ENCODE results near the gene FEZ2. TPM values are rescaled to one million over a fixed set of nuclear protein-coding genes. Genes with fewer than 3 reads are reported as not detected.

FEZ2 gene
- polyA plus RNA-seq, 2 of the 4 experiments (the other 2 are of a cell fraction), result 52.5 to 124 TPM

DNA sequence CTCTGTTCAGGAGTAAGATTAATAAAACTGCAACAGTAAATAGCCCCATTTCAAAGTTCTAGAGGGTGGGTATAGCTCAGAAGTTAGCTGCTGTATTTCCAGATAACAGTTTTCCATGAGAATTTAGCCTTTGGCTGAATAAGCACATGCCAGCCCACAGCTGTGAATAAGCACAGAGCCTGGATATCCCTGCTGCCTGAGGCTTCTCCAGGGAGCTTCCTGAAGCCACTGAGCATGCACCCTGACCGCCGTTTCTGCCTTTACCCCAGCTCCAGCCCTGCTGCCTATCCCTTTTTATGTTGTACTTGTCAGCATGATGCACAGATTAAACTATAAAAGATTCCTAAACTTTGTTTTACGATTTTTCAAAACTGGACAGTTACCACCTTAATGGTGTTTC, 85.3 kb downstream of the FEZ2 start:
- POLR2A ChIA-PET, result no interaction called here
- DNase-seq (ENCODE audit: low read depth in 1 of 2, low spot score in 1 of 2) (no peak), FAIRE-seq (no peak), ATAC-seq (peak in 1 of 2 experiments; percentile 18; a peak in 2 of 6 replicates)
- Histone ChIP-seq H3K4me3 (no peak overlapping the region), H3K4me1 (peaks cover 8% of the 10 kb centered on the region), H3K9me3 (no peaks in the 10 kb centered on the region), H3K27ac (no peak overlapping the region), H3K4me2 (no peak overlapping the region)
- WGBS (ENCODE audit: missing lambda C conversion rate), result 93% methylated on average over 3 of the region's 3 CpGs
- TF ChIP-seq, protein P1, sequence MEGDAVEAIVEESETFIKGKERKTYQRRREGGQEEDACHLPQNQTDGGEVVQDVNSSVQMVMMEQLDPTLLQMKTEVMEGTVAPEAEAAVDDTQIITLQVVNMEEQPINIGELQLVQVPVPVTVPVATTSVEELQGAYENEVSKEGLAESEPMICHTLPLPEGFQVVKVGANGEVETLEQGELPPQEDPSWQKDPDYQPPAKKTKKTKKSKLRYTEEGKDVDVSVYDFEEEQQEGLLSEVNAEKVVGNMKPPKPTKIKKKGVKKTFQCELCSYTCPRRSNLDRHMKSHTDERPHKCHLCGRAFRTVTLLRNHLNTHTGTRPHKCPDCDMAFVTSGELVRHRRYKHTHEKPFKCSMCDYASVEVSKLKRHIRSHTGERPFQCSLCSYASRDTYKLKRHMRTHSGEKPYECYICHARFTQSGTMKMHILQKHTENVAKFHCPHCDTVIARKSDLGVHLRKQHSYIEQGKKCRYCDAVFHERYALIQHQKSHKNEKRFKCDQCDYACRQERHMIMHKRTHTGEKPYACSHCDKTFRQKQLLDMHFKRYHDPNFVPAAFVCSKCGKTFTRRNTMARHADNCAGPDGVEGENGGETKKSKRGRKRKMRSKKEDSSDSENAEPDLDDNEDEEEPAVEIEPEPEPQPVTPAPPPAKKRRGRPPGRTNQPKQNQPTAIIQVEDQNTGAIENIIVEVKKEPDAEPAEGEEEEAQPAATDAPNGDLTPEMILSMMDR (IDR thresholded peaks at IDR 0.05), result no peak
- no peak for TF ChIP-seq TFCP2L1 (CRISPR knock-in tag; IDR thresholded peaks at IDR 0.05)
- no peak for TF ChIP-seq ELK1 (IDR thresholded peaks at IDR 0.05; ENCODE audit: low read depth, low read length)
- no peak for TF ChIP-seq FOXS1 (CRISPR knock-in tag; IDR thresholded peaks at IDR 0.05)
- TF ChIP-seq, protein P2, sequence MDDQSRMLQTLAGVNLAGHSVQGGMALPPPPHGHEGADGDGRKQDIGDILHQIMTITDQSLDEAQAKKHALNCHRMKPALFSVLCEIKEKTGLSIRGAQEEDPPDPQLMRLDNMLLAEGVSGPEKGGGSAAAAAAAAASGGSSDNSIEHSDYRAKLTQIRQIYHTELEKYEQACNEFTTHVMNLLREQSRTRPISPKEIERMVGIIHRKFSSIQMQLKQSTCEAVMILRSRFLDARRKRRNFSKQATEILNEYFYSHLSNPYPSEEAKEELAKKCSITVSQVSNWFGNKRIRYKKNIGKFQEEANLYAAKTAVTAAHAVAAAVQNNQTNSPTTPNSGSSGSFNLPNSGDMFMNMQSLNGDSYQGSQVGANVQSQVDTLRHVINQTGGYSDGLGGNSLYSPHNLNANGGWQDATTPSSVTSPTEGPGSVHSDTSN (IDR thresholded peaks at IDR 0.05), result no peak
- no peak for TF ChIP-seq NR3C1 (IDR thresholded peaks at IDR 0.05)
- no peak for TF ChIP-seq CEBPB (IDR thresholded peaks at IDR 0.05)
- no peak for TF ChIP-seq EHF (CRISPR knock-in tag; IDR thresholded peaks at IDR 0.05)
- no peak for TF ChIP-seq EHMT2 (IDR thresholded peaks at IDR 0.05; ENCODE audit: low read depth)
- TF ChIP-seq, protein P3, sequence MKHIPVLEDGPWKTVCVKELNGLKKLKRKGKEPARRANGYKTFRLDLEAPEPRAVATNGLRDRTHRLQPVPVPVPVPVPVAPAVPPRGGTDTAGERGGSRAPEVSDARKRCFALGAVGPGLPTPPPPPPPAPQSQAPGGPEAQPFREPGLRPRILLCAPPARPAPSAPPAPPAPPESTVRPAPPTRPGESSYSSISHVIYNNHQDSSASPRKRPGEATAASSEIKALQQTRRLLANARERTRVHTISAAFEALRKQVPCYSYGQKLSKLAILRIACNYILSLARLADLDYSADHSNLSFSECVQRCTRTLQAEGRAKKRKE (CRISPR knock-in tag; IDR thresholded peaks at IDR 0.05; ENCODE audit: low read depth), result no peak
- TF ChIP-seq FOSB (CRISPR knock-in tag; IDR thresholded peaks at IDR 0.05), result no peak
- no peak for TF ChIP-seq JUNB (IDR thresholded peaks at IDR 0.05)
- CTCF ChIA-PET, result interaction anchor here (1.0 to 2.2 kb wide), 7 partner anchors 8 to 161 kb away, joined by 3 to 10 read pairs (median 6); no protein-coding TSS in a partner anchor

- ChIA-PET POLR2A (no interaction called here), CTCF (interaction anchor here (1.0 to 2.2 kb wide), 7 partner anchors 9 to 161 kb away, joined by 3 to 10 read pairs (median 6); no protein-coding TSS in a partner anchor)
- no peak overlapping the region for H3K4me2 ChIP-seq
- peaks cover 15% of the 10 kb centered on the region for H3K4me1 ChIP-seq
- DNase-seq (ENCODE audit: low read depth in 1 of 2, low spot score in 1 of 2), result no peak
- no peaks in the 10 kb centered on the region for H3K9me3 ChIP-seq
- WGBS (ENCODE audit: missing lambda C conversion rate), result 89% methylated on average over 9 of the region's 9 CpGs
- no peak for ATAC-seq
- no peak for FAIRE-seq
- TF ChIP-seq GATA3 (IDR thresholded peaks at IDR 0.05; ENCODE audit: borderline replicate concordance) (no peak), MAFK (IDR thresholded peaks at IDR 0.05; ENCODE audit: partially characterized antibody) (no peak), SMC3 (IDR thresholded peaks at IDR 0.05) (no peak), RARB (CRISPR knock-in tag; IDR thresholded peaks at IDR 0.05) (no peak)
- no peak overlapping the region for H3K27ac ChIP-seq
- no peak overlapping the region for H3K4me3 ChIP-seq
Observed at GRCh38 chr2:36511858-36512603, 85.9 kb downstream of the FEZ2 start.

DNA sequence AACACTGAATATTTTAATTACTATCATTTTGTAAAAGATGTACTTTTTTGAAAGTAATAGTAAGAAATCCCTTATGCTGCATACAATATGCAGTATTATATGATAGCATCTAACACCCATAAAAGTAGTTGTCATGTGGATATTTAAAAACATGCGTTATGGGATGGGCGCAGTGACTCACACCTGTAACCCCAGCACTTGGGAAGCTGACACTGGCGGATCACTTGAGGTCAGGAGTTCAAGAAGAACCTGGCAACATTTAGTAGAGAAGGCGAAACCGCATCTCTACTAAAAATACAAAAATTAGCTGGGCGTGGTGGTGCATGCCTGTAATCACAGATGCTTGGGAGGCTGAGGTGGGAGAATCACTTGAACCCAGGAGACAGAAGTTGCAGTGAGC, 88.9 kb downstream of the FEZ2 start:
- peaks cover 42% of the 10 kb centered on the region for H3K4me1 ChIP-seq
- 84% methylated on average over 6 of the region's 6 CpGs for WGBS (ENCODE audit: missing lambda C conversion rate)
- FAIRE-seq (no peak), DNase-seq (ENCODE audit: low read depth in 1 of 2, low spot score in 1 of 2) (no peak), ATAC-seq (no peak)
- no peak overlapping the region for H3K4me3 ChIP-seq
- H3K9me3 ChIP-seq, result no peaks in the 10 kb centered on the region
- no peak overlapping the region for H3K4me2 ChIP-seq
- ChIA-PET POLR2A (no interaction called here), CTCF (interaction anchor here (1.2 kb wide), 1 partner anchor 10 kb away, joined by 3 read pairs; no protein-coding TSS in a partner anchor)
- 0 out of 6 replicates have a peak overlapping the region, but pooled peaks of 1 of the 2 experiments have one; percentile 2 for H3K27ac ChIP-seq
- TF ChIP-seq MYC (IDR thresholded peaks at IDR 0.05; ENCODE audit: borderline replicate concordance, low read length), result no peak
- no peak for TF ChIP-seq E2F6 (IDR thresholded peaks at IDR 0.05; ENCODE audit: borderline replicate concordance, low read depth)
- no peak for TF ChIP-seq SREBF2 (IDR thresholded peaks at IDR 0.05)
- no peak for TF ChIP-seq ZC3H11A (IDR thresholded peaks at IDR 0.05)
- TF ChIP-seq, protein P4, sequence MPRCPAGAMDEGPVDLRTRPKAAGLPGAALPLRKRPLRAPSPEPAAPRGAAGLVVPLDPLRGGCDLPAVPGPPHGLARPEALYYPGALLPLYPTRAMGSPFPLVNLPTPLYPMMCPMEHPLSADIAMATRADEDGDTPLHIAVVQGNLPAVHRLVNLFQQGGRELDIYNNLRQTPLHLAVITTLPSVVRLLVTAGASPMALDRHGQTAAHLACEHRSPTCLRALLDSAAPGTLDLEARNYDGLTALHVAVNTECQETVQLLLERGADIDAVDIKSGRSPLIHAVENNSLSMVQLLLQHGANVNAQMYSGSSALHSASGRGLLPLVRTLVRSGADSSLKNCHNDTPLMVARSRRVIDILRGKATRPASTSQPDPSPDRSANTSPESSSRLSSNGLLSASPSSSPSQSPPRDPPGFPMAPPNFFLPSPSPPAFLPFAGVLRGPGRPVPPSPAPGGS (IDR thresholded peaks at IDR 0.05), result no peak
- TF ChIP-seq HEYL (CRISPR knock-in tag; IDR thresholded peaks at IDR 0.05), result no peak
- no peak for TF ChIP-seq NPAS2 (CRISPR knock-in tag; IDR thresholded peaks at IDR 0.05; ENCODE audit: borderline replicate concordance)
- TF ChIP-seq HOXB5 (CRISPR knock-in tag; IDR thresholded peaks at IDR 0.05), result no peak
- TF ChIP-seq CBX2 (IDR thresholded peaks at IDR 0.05; ENCODE audit: borderline replicate concordance, low read depth), result no peak
- TF ChIP-seq FOXS1 (CRISPR knock-in tag; IDR thresholded peaks at IDR 0.05), result no peak
- TF ChIP-seq ZFP36 (IDR thresholded peaks at IDR 0.05; ENCODE audit: borderline replicate concordance, partially characterized antibody), result no peak
- TF ChIP-seq NFE2L2 (conservative IDR thresholded peaks at IDR 0.05; ENCODE audit: low read length), result no peak

Measured in A549 (cell line).